ENCODE measurements around the gene ACVR2B. TPM values are rescaled to one million over a fixed set of nuclear protein-coding genes. Genes with fewer than 3 reads are reported as not detected.

Gene ACVR2B
- 2.8 TPM for total RNA-seq (2021; ENCODE audit: unreplicated experiment)
- polyA plus RNA-seq (2012; ENCODE audit: insufficient read length) = 1.5 TPM
- Bru-seq, nascent RNA = percentile 52 among the genes with signal in this experiment
- percentile 58 among the genes with signal in this experiment for BruChase-seq, experiment 1, labeled RNA remaining after a 2-hour chase
- percentile 53 among the genes with signal in this experiment for BruChase-seq, experiment 2, labeled RNA remaining after a 6-hour chase
- long read RNA-seq, full-length matches to known transcripts = 2 of 3 reads
- long read RNA-seq, partial matches to known transcripts = 0 of 3 reads
- long read RNA-seq, other reads (novel, unspliced or antisense) = 1 of 3 reads

GRCh38 chr3:38453075-38453912 lies at the start of gene ACVR2B:
Gene ACVR2B, plus strand, starts transcription at chr3:38453890. Its CDS starts 433 bp downstream, at chr3:38454323.
- CTCF ChIA-PET = no interaction called here

GRCh38 chr3:38404286-38404685 lies 49.4 kb upstream of the ACVR2B start:
- no peak for ATAC-seq
- no peak for DNase-seq (ENCODE audit: low read depth, low spot score)
- Histone ChIP-seq H3K27ac (ENCODE audit: low read length) (no peak overlapping the region), H3K9me3 (ENCODE audit: control insufficient read depth, insufficient read depth, low read depth, low read length) (no peaks in the 10 kb centered on the region), H3K36me3 (ENCODE audit: control insufficient read depth, insufficient read depth, low read length) (no peaks in the 10 kb centered on the region), H3K4me1 (ENCODE audit: control insufficient read depth, insufficient read depth, low read length) (no peaks in the 10 kb centered on the region), H3K4me3 (ENCODE audit: low read depth in 2 of 2, low read length in 2 of 2) (no peak overlapping the region), H3K27me3 (ENCODE audit: control insufficient read depth, insufficient read depth, low read length) (no peaks in the 10 kb centered on the region)
- POLR2A ChIA-PET = no interaction called here
- no TSS peak for BruUV-seq (replicated peaks)
- intact Hi-C loops (cut with micrococcal nuclease; ENCODE audit: unreplicated experiment) = no loop called here
- TF ChIP-seq, protein P1, sequence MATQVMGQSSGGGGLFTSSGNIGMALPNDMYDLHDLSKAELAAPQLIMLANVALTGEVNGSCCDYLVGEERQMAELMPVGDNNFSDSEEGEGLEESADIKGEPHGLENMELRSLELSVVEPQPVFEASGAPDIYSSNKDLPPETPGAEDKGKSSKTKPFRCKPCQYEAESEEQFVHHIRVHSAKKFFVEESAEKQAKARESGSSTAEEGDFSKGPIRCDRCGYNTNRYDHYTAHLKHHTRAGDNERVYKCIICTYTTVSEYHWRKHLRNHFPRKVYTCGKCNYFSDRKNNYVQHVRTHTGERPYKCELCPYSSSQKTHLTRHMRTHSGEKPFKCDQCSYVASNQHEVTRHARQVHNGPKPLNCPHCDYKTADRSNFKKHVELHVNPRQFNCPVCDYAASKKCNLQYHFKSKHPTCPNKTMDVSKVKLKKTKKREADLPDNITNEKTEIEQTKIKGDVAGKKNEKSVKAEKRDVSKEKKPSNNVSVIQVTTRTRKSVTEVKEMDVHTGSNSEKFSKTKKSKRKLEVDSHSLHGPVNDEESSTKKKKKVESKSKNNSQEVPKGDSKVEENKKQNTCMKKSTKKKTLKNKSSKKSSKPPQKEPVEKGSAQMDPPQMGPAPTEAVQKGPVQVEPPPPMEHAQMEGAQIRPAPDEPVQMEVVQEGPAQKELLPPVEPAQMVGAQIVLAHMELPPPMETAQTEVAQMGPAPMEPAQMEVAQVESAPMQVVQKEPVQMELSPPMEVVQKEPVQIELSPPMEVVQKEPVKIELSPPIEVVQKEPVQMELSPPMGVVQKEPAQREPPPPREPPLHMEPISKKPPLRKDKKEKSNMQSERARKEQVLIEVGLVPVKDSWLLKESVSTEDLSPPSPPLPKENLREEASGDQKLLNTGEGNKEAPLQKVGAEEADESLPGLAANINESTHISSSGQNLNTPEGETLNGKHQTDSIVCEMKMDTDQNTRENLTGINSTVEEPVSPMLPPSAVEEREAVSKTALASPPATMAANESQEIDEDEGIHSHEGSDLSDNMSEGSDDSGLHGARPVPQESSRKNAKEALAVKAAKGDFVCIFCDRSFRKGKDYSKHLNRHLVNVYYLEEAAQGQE (IDR thresholded peaks at IDR 0.05; ENCODE audit: insufficient read depth in 1 of 2, low read depth in 2 of 2, low read length in 1 of 2) = no peak
- TF ChIP-seq SIN3A (IDR thresholded peaks at IDR 0.05; ENCODE audit: borderline replicate concordance, insufficient read depth, low read depth, low read length) = no peak
- no peak for TF ChIP-seq CTCF (IDR thresholded peaks at IDR 0.05)
- TF ChIP-seq TCF7L2 (IDR thresholded peaks at IDR 0.05; ENCODE audit: low read depth, low read length) = no peak
- TF ChIP-seq POLR2AphosphoS5 (IDR thresholded peaks at IDR 0.05; ENCODE audit: low read depth, low read length) = no peak
- CTCF ChIA-PET = no interaction called here
- in situ Hi-C loops (cut with HindIII; ENCODE audit: low pct_unique_long_range_greater_than_20kb, low sequenced_read_pairs) = no loop called here

More at GRCh38 chr3:38453075-38453912, at the start of gene ACVR2B:
- H3K4me1 ChIP-seq (ENCODE audit: control insufficient read depth, insufficient read depth, low read length) = no peaks in the 10 kb centered on the region
- intact Hi-C loops (cut with micrococcal nuclease; ENCODE audit: unreplicated experiment) (no loop called here), in situ Hi-C loops (cut with HindIII; ENCODE audit: low pct_unique_long_range_greater_than_20kb, low sequenced_read_pairs) (no loop called here)
- TF ChIP-seq POLR2AphosphoS5 (IDR thresholded peaks at IDR 0.05; ENCODE audit: low read depth, low read length) = no peak
- no peak for TF ChIP-seq SIN3A (IDR thresholded peaks at IDR 0.05; ENCODE audit: borderline replicate concordance, insufficient read depth, low read depth, low read length)
- no peak for TF ChIP-seq CTCF (IDR thresholded peaks at IDR 0.05)
- TF ChIP-seq TCF7L2 (IDR thresholded peaks at IDR 0.05; ENCODE audit: low read depth, low read length) = no peak
- TF ChIP-seq, protein P1 (IDR thresholded peaks at IDR 0.05; ENCODE audit: insufficient read depth in 1 of 2, low read depth in 2 of 2, low read length in 1 of 2) = no peak
- H3K27ac ChIP-seq (ENCODE audit: low read length) = 0 out of 2 replicates have a peak within 1 kb of the TSS, but pooled peaks have one; percentile 23
- POLR2A ChIA-PET = no interaction called here
- H3K36me3 ChIP-seq (ENCODE audit: control insufficient read depth, insufficient read depth, low read length) = no peaks in the 10 kb centered on the region
- no TSS peak for BruUV-seq (replicated peaks)
- H3K4me3 ChIP-seq (ENCODE audit: low read depth in 2 of 2, low read length in 2 of 2) = peak within 1 kb of the TSS; percentile 56 to 66
- no peak for DNase-seq (ENCODE audit: low read depth, low spot score)
- H3K9me3 ChIP-seq (ENCODE audit: control insufficient read depth, insufficient read depth, low read depth, low read length) = no peaks in the 10 kb centered on the region
- ATAC-seq = peak; percentile 77
- H3K27me3 ChIP-seq (ENCODE audit: control insufficient read depth, insufficient read depth, low read length) = no peaks in the 10 kb centered on the region
